Left ventricle myocardium inferior (tissue), 1 donor: ENCODE results near the gene PCBP2. TPM values are rescaled to one million over a fixed set of nuclear protein-coding genes. Genes with fewer than 3 reads are reported as not detected.

Source experiments
- DNase-seq: peaks from one replicate; pipeline ENCODE4 v3.0.0-alpha.2; 2020
- H3K27ac ChIP-seq: fragments of 200-600 bp; replicated peaks from 2 replicates; pipeline ENCODE4 v1.8.0; 2021
- H3K27me3 ChIP-seq: fragments of 200-600 bp; 2 replicates; pipeline ENCODE4 v1.8.0; 2021; ENCODE audit warnings: low read depth
- H3K36me3 ChIP-seq: fragments of 200-600 bp; 2 replicates; pipeline ENCODE4 v1.8.0; 2021
- H3K4me1 ChIP-seq: fragments of 200-600 bp; 2 replicates; pipeline ENCODE4 v1.8.0; 2021
- H3K4me3 ChIP-seq: fragments of 200-600 bp; 2 replicates; pipeline ENCODE4 v1.8.0; 2021; ENCODE audit warnings: mild to moderate bottlenecking, moderate library complexity
- H3K9me3 ChIP-seq: fragments of 200-600 bp; replicated peaks from 2 replicates; pipeline ENCODE4 v1.8.0; 2021
- CTCF ChIP-seq: fragments of 200-600 bp; IDR thresholded peaks from 2 replicates; pipeline ENCODE4 v1.8.0; 2021; ENCODE audit warnings: antibody characterized with exemption, mild to moderate bottlenecking, borderline replicate concordance
- intact Hi-C: fragments of 100-400 bp; cut with micrococcal nuclease; formaldehyde crosslinking; loops from one replicate; pipeline ENCODE4 v1.11.0; 2022
- total RNA-seq: library from RNA; stranded (reverse); fragmentation: NEBNext Ultra II Directional; extraction: Animal tissue kit (Norgen Biotek cat#: 25700); gene quantifications from one replicate; pipeline ENCODE4 v1.2.1, GENCODE V29; 2021
- donor health status: DM: no; HTN: yes; CAD: no; lungs with severe emphysema.

PCBP2 gene
- total RNA-seq, 1 donor from 2014 or later = 530 TPM

- intact Hi-C loops = no loop called here
- TF ChIP-seq CTCF = no peak
- Histone ChIP-seq H3K27ac (peak overlapping the region; percentile 99), H3K9me3 (no peaks in the 10 kb centered on the region), H3K4me1 (peaks cover 49% of the 10 kb centered on the region), H3K4me3 (no peak overlapping the region), H3K27me3 (no peaks in the 10 kb centered on the region), H3K36me3 (peaks cover 36% of the 10 kb centered on the region)
- no peak for DNase-seq
These were observed 52.4 kb downstream of the PCBP2 start for GRCh38 chr12:53504004-53504920.

- intact Hi-C loops = no loop called here
- Histone ChIP-seq H3K27me3 (no peaks in the 10 kb centered on the region), H3K9me3 (no peaks in the 10 kb centered on the region), H3K27ac (peak overlapping the region; percentile 8), H3K36me3 (peaks cover 37% of the 10 kb centered on the region), H3K4me3 (no peak overlapping the region), H3K4me1 (peaks cover 41% of the 10 kb centered on the region)
- no peak for TF ChIP-seq CTCF
- DNase-seq = no peak
These were observed 53.2 kb downstream of the PCBP2 start for GRCh38 chr12:53505086-53505485.

- DNase-seq = no peak
These were observed 53.9 kb downstream of the PCBP2 start for GRCh38 chr12:53505555-53506449.

GRCh38 chr12:53506450-53506785 is 54.5 kb downstream of the PCBP2 start:
- no peak for TF ChIP-seq CTCF
- Histone ChIP-seq H3K36me3 (peaks cover 51% of the 10 kb centered on the region), H3K4me1 (peaks cover 34% of the 10 kb centered on the region), H3K27ac (no peak overlapping the region), H3K4me3 (no peak overlapping the region), H3K27me3 (no peaks in the 10 kb centered on the region), H3K9me3 (no peaks in the 10 kb centered on the region)
- no peak for DNase-seq
- intact Hi-C loops = no loop called here

More at GRCh38 chr12:53505555-53506449, 53.9 kb downstream of the PCBP2 start:
- Histone ChIP-seq H3K4me3 (no peak overlapping the region), H3K36me3 (peaks cover 45% of the 10 kb centered on the region), H3K4me1 (peaks cover 37% of the 10 kb centered on the region), H3K27ac (peak overlapping the region; percentile 8), H3K9me3 (no peaks in the 10 kb centered on the region), H3K27me3 (no peaks in the 10 kb centered on the region)
- TF ChIP-seq CTCF = no peak
- intact Hi-C loops = no loop called here

- peak within 1 kb of the TSS; percentile 72 for H3K27ac ChIP-seq
- intact Hi-C loops = no loop called here
- H3K4me1 ChIP-seq = peaks cover 28% of the 10 kb centered on the region
- no peak within 1 kb of the TSS for H3K4me3 ChIP-seq
- TF ChIP-seq CTCF = no peak
- peaks cover 57% of the 10 kb centered on the region for H3K36me3 ChIP-seq
- H3K9me3 ChIP-seq = no peaks in the 10 kb centered on the region
- DNase-seq = no peak
- H3K27me3 ChIP-seq = no peaks in the 10 kb centered on the region
These were observed 55.1 kb downstream of the PCBP2 start, which contains the start of gene NPFF for GRCh38 chr12:53506881-53507602. Gene NPFF (minus strand): TSS chr12:53507484. CDS start chr12:53507474, 10 bp downstream.
